A549 treated with RU486 at 1 μM for 4 hours (cell line): ENCODE measurements around the gene SLC12A2. TPM values are rescaled to one million over a fixed set of nuclear protein-coding genes. Genes with fewer than 3 reads are reported as not detected.

ENCODE experiments used
- total RNA-seq: library from RNA; stranded (reverse); fragments of 200-300 nt; extraction: Qiagen RNA extraction; gene quantifications from 5 replicates; pipeline ENCODE4 v1.2.3, GENCODE V29; 2022; ENCODE audit warnings: low read depth

Gene SLC12A2
- total RNA-seq: 9.6 to 14.8 TPM (median 12.8 TPM) in 5 replicates

DNA sequence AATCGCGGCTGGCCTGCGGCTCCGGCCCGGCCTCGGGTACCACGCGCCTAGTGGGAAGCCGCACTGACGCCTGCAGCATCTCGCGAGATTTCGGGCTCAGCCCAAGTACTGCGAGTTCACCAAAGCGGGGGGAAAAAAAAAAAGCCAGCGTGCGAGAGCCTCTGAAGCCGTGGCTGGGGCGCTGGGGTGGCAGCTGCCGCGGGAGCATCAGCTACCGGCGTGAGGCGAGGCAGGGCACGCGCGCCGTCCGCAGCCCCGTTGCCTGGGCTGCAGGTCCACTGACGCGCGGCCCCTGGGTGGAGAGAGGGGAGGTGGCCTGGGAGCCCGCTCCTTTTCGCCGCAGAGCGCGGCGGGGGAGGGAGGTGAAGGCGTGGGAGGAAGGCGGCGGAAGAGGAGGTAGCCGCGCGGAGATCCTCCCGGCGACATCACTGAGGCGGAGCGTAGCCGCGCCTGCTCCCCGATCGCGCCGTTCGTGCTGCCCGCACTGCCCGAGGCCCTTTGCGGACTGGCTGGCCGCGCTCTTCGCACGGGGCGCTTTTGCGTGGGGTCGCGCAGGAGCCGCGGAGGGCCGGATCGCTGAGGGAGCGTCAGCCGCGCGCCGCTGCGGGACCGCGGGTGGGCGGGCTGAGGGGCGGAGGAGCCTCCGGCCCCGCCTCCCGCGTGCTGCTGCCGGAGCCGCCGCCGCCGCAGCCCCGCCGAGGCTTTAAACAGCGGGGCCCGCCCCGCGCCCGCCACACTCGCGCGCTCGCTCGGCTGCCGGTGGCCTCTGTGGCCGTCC, at the start of gene SLC12A2:
TSS of gene SLC12A2 (plus strand) at position 734 of the 778 bp plus-strand sequence. CDS start 189 bp downstream, outside the sequence.

